ENCODE measurements around the gene C10orf95. TPM values are rescaled to one million over a fixed set of nuclear protein-coding genes. Genes with fewer than 3 reads are reported as not detected.

C10orf95 gene
- total RNA-seq, 1 donor, result not detected

GRCh38 chr10:102408131-102408727, 43.1 kb downstream of the C10orf95 start:
- no peak for DNase-seq (ENCODE audit: low read depth)
- peak overlapping the region; percentile 47 for H3K4me3 ChIP-seq (ENCODE audit: low read depth, low read length)
- TF ChIP-seq CTCF (IDR thresholded peaks at IDR 0.05; ENCODE audit: insufficient read depth, low read length), result no peak

- TF ChIP-seq CTCF (IDR thresholded peaks at IDR 0.05; ENCODE audit: insufficient read depth, low read length), result no peak
- DNase-seq (ENCODE audit: low read depth), result no peak
- no peak overlapping the region for H3K4me3 ChIP-seq (ENCODE audit: low read depth, low read length)
Measured at GRCh38 chr10:102407425-102408130, 43.8 kb downstream of the C10orf95 start.

GRCh38 chr10:102406815-102407214, 44.5 kb downstream of the C10orf95 start:
- H3K4me3 ChIP-seq (ENCODE audit: low read depth, low read length), result no peak overlapping the region
- TF ChIP-seq CTCF (IDR thresholded peaks at IDR 0.05; ENCODE audit: insufficient read depth, low read length), result no peak
- DNase-seq (ENCODE audit: low read depth), result no peak

- no peak for TF ChIP-seq CTCF (IDR thresholded peaks at IDR 0.05; ENCODE audit: insufficient read depth, low read length)
- H3K4me3 ChIP-seq (ENCODE audit: low read depth, low read length), result no peak overlapping the region
- no peak for DNase-seq (ENCODE audit: low read depth)
Measured at GRCh38 chr10:102405632-102406031, 45.7 kb downstream of the C10orf95 start.

- no peak for DNase-seq (ENCODE audit: low read depth)
- no peak overlapping the region for H3K4me3 ChIP-seq (ENCODE audit: low read depth, low read length)
- TF ChIP-seq CTCF (IDR thresholded peaks at IDR 0.05; ENCODE audit: insufficient read depth, low read length), result no peak
Measured at GRCh38 chr10:102405108-102405571, 46.2 kb downstream of the C10orf95 start.

GRCh38 chr10:102404361-102405107, 46.8 kb downstream of the C10orf95 start:
- no peak for TF ChIP-seq CTCF (IDR thresholded peaks at IDR 0.05; ENCODE audit: insufficient read depth, low read length)
- no peak for DNase-seq (ENCODE audit: low read depth)
- no peak overlapping the region for H3K4me3 ChIP-seq (ENCODE audit: low read depth, low read length)

Measured in fibroblast of the aortic adventitia (primary cell).